Prostate gland (tissue), 2 donors: ENCODE measurements around the gene SMIM35. TPM values are rescaled to one million over a fixed set of nuclear protein-coding genes. Genes with fewer than 3 reads are reported as not detected.

Source experiments
- DNase-seq: peaks from one replicate; pipeline ENCODE4 v3.0.0-alpha.2; 2019; ENCODE audit warnings: low spot score
- H3K27ac ChIP-seq, 2 donors: fragments of 200-600 bp; sonication (generic); 2 replicates each; pipeline ENCODE4 v1.5.1; 2017 to 2019
- H3K27me3 ChIP-seq: fragments of 200-600 bp; sonication (generic); replicated peaks from 2 replicates; pipeline ENCODE4 v1.5.1; 2019; ENCODE audit not compliant: insufficient read depth
- H3K36me3 ChIP-seq, 2 donors: fragments of 200-600 bp; sonication (generic); 1 replicate in 1 of 2; 2 replicates in 1 of 2; pipeline versions ENCODE4 v1.5.1 to v1.8.1; 2017 to 2019
- H3K4me1 ChIP-seq: fragments of 200-600 bp; sonication (generic); replicated peaks from 2 replicates; pipeline ENCODE4 v1.5.1; 2019
- H3K4me3 ChIP-seq, 2 donors: fragments of 200-600 bp; sonication (generic); 2 replicates each; pipeline ENCODE4 v1.5.1; 2017 to 2019
- H3K9me3 ChIP-seq: fragments of 200-600 bp; sonication (generic); 2 replicates; pipeline ENCODE4 v1.5.1; 2017
- CTCF ChIP-seq, 4 experiments: fragments of 200-600 bp in 2 of 4; fragments of 450-650 bp in 2 of 4; sonication (generic) in 2 of 4; IDR thresholded peaks; 1 replicate in 3 of 4; 2 replicates in 1 of 4; pipeline ENCODE4 v1.5.1; 2016 to 2019; ENCODE audit warnings: antibody characterized with exemption in 4 of 4, mild to moderate bottlenecking in 2 of 4, moderate library complexity in 2 of 4
- POLR2A ChIP-seq: fragments of 450-650 bp; IDR thresholded peaks from one replicate; pipeline ENCODE4 v1.6.1; 2016; ENCODE audit warnings: antibody characterized with exemption, mild to moderate bottlenecking
- POLR2AphosphoS5 ChIP-seq: sonication (generic); formaldehyde crosslinking; IDR thresholded peaks from one replicate; pipeline ENCODE4 v1.6.1; 2017; ENCODE audit warnings: antibody characterized with exemption
- WGBS: methylation state at CpG from one replicate; pipeline ENCODE4 v1.1.5; 2018; 5-methylcytosine and 5-hydroxymethylcytosine counted together
- intact Hi-C: fragments of 100-400 bp; cut with DNase I; formaldehyde crosslinking; loops from one replicate; pipeline ENCODE4 v1.14.2; 2022
- total RNA-seq, 2 donors: library from RNA; depleted of rRNA; stranded (reverse); fragments of >200 nt; gene quantifications; one replicate each; pipeline ENCODE4 v1.1.0, GENCODE V29; 2016

SMIM35 gene
- total RNA-seq, 2 donors from 2014 or later: 0.09 TPM; not detected in 1

- Histone ChIP-seq H3K4me3 (no peak overlapping the region), H3K27ac (no peak overlapping the region), H3K9me3 (no peaks in the 10 kb centered on the region), H3K27me3 (no peaks in the 10 kb centered on the region), H3K36me3 (no peaks in the 10 kb centered on the region), H3K4me1 (no peaks in the 10 kb centered on the region)
- no peak for DNase-seq
- intact Hi-C loops: no loop called here
- WGBS: 89% methylated on average over 4 of the region's 4 CpGs
- TF ChIP-seq POLR2A (no peak), CTCF (IDR thresholded peaks at IDR 0.05) (no peak), POLR2AphosphoS5 (no peak)
Measured at GRCh38 chr11:117973503-117973860, 113.3 kb downstream of the SMIM35 start.

- no peaks in the 10 kb centered on the region for H3K27me3 ChIP-seq
- DNase-seq: peak; percentile 46
- 17% methylated on average over 9 of the region's 9 CpGs for WGBS
- no peak overlapping the region for H3K4me3 ChIP-seq
- TF ChIP-seq CTCF (IDR thresholded peaks at IDR 0.05): no peak
- TF ChIP-seq POLR2AphosphoS5: peak; percentile 58
- TF ChIP-seq POLR2A: no peak
- intact Hi-C loops: no loop called here
- H3K4me1 ChIP-seq: no peaks in the 10 kb centered on the region
- no peak overlapping the region for H3K27ac ChIP-seq
- no peaks in the 10 kb centered on the region for H3K36me3 ChIP-seq
- H3K9me3 ChIP-seq: no peaks in the 10 kb centered on the region
Measured at GRCh38 chr11:117972629-117973502, 113.9 kb downstream of the SMIM35 start.

GRCh38 chr11:117972044-117972443 lies 114.7 kb downstream of the SMIM35 start:
- H3K4me1 ChIP-seq: no peaks in the 10 kb centered on the region
- H3K9me3 ChIP-seq: no peaks in the 10 kb centered on the region
- H3K36me3 ChIP-seq: no peaks in the 10 kb centered on the region
- H3K27ac ChIP-seq: no peak overlapping the region
- no peaks in the 10 kb centered on the region for H3K27me3 ChIP-seq
- TF ChIP-seq POLR2A (no peak), CTCF (IDR thresholded peaks at IDR 0.05) (no peak), POLR2AphosphoS5 (no peak)
- intact Hi-C loops: no loop called here
- 87% methylated on average over 10 of the region's 10 CpGs for WGBS
- H3K4me3 ChIP-seq: no peak overlapping the region
- DNase-seq: no peak

GRCh38 chr11:117970400-117971024 lies 116.3 kb downstream of the SMIM35 start:
- WGBS: 72% methylated on average over 4 of the region's 4 CpGs
- Histone ChIP-seq H3K27me3 (no peaks in the 10 kb centered on the region), H3K4me3 (no peak overlapping the region), H3K9me3 (no peaks in the 10 kb centered on the region), H3K4me1 (no peaks in the 10 kb centered on the region), H3K36me3 (no peaks in the 10 kb centered on the region), H3K27ac (no peak overlapping the region)
- intact Hi-C loops: no loop called here
- no peak for DNase-seq
- TF ChIP-seq CTCF (IDR thresholded peaks at IDR 0.05): no peak
- no peak for TF ChIP-seq POLR2AphosphoS5
- no peak for TF ChIP-seq POLR2A
